ENCODE measurements around the gene ALPL.

ALPL gene

DNA sequence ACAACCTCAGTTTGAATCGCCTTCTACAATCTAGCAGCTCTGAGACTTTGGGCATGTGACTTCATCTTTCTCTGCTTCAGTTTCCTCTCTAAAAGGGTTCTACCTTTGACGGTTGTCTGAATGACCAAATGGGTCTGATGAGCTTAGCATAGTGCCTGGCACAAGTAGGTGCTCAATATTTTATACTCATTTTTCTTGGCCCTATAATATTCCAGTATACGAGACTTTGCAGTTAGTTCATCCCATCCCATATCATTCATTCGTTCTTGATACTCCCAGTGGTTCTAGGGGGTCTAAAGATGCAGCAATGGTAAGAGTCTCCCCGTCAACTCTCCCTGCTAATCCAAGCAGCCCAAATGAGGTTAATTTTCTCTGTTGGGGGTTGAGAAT lies 67.6 kb downstream of the ALPL start:
- Histone ChIP-seq H3K9ac (ENCODE audit: low read length) (no peak overlapping the region), H3K79me2 (ENCODE audit: insufficient read depth, low read length) (no peaks in the 10 kb centered on the region), H3K9me3 (ENCODE audit: low read length) (no peaks in the 10 kb centered on the region), H3K27me3 (ENCODE audit: insufficient read depth, low read length) (peaks cover 3% of the 10 kb centered on the region; the same call in 1 of the 2 replicates), H2AFZ (ENCODE audit: low read length) (no peak overlapping the region), H3K9me2 (ENCODE audit: low read depth, low read length) (no peaks in the 10 kb centered on the region), H3K4me1 (ENCODE audit: insufficient read depth, low read length, severe bottlenecking) (no peaks in the 10 kb centered on the region), H3K36me3 (ENCODE audit: insufficient read depth, low read length) (no peaks in the 10 kb centered on the region), H3F3A (ENCODE audit: insufficient read depth, low read length) (no peaks in the 10 kb centered on the region), H4K20me1 (ENCODE audit: insufficient read depth, low read length) (no peaks in the 10 kb centered on the region), H3K4me2 (ENCODE audit: low read length) (no peak overlapping the region), H3K4me3 (ENCODE audit: low read depth, low read length, poor library complexity, severe bottlenecking) (no peak overlapping the region), H3K27ac (ENCODE audit: low read depth, low read length, poor library complexity, severe bottlenecking) (no peak overlapping the region)
- TF ChIP-seq, protein P1, sequence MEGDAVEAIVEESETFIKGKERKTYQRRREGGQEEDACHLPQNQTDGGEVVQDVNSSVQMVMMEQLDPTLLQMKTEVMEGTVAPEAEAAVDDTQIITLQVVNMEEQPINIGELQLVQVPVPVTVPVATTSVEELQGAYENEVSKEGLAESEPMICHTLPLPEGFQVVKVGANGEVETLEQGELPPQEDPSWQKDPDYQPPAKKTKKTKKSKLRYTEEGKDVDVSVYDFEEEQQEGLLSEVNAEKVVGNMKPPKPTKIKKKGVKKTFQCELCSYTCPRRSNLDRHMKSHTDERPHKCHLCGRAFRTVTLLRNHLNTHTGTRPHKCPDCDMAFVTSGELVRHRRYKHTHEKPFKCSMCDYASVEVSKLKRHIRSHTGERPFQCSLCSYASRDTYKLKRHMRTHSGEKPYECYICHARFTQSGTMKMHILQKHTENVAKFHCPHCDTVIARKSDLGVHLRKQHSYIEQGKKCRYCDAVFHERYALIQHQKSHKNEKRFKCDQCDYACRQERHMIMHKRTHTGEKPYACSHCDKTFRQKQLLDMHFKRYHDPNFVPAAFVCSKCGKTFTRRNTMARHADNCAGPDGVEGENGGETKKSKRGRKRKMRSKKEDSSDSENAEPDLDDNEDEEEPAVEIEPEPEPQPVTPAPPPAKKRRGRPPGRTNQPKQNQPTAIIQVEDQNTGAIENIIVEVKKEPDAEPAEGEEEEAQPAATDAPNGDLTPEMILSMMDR (IDR thresholded peaks at IDR 0.05; ENCODE audit: low read length) = no peak
- TF ChIP-seq EZH2 (IDR thresholded peaks at IDR 0.05; ENCODE audit: borderline replicate concordance, low read length) = no peak

DNA sequence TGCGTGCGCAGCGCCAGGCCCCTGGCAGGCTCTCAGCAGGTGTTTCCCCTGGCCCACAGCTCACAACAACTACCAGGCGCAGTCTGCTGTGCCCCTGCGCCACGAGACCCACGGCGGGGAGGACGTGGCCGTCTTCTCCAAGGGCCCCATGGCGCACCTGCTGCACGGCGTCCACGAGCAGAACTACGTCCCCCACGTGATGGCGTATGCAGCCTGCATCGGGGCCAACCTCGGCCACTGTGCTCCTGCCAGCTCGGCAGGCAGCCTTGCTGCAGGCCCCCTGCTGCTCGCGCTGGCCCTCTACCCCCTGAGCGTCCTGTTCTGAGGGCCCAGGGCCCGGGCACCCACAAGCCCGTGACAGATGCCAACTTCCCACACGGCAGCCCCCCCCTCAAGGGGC lies 68.1 kb downstream of the ALPL start:
- Histone ChIP-seq H3K79me2 (ENCODE audit: insufficient read depth, low read length) (no peaks in the 10 kb centered on the region), H2AFZ (ENCODE audit: low read length) (no peak overlapping the region), H3K4me3 (ENCODE audit: low read depth, low read length, poor library complexity, severe bottlenecking) (no peak overlapping the region), H3K9me3 (ENCODE audit: low read length) (no peaks in the 10 kb centered on the region), H3K27ac (ENCODE audit: low read depth, low read length, poor library complexity, severe bottlenecking) (no peak overlapping the region), H4K20me1 (ENCODE audit: insufficient read depth, low read length) (no peaks in the 10 kb centered on the region), H3K4me2 (ENCODE audit: low read length) (no peak overlapping the region), H3K36me3 (ENCODE audit: insufficient read depth, low read length) (no peaks in the 10 kb centered on the region), H3K9me2 (ENCODE audit: low read depth, low read length) (no peaks in the 10 kb centered on the region), H3K4me1 (ENCODE audit: insufficient read depth, low read length, severe bottlenecking) (no peaks in the 10 kb centered on the region), H3K27me3 (ENCODE audit: insufficient read depth, low read length) (peaks cover 3% of the 10 kb centered on the region; the same call in 1 of the 2 replicates), H3K9ac (ENCODE audit: low read length) (no peak overlapping the region), H3F3A (ENCODE audit: insufficient read depth, low read length) (no peaks in the 10 kb centered on the region)
- no peak for TF ChIP-seq EZH2 (IDR thresholded peaks at IDR 0.05; ENCODE audit: borderline replicate concordance, low read length)
- TF ChIP-seq, protein P1 (IDR thresholded peaks at IDR 0.05; ENCODE audit: low read length) = no peak

- Histone ChIP-seq H3F3A (ENCODE audit: insufficient read depth, low read length) (no peaks in the 10 kb centered on the region), H3K27ac (ENCODE audit: low read depth, low read length, poor library complexity, severe bottlenecking) (no peak overlapping the region), H3K9me3 (ENCODE audit: low read length) (no peaks in the 10 kb centered on the region), H3K4me2 (ENCODE audit: low read length) (no peak overlapping the region), H3K4me3 (ENCODE audit: low read depth, low read length, poor library complexity, severe bottlenecking) (no peak overlapping the region), H4K20me1 (ENCODE audit: insufficient read depth, low read length) (no peaks in the 10 kb centered on the region), H3K9me2 (ENCODE audit: low read depth, low read length) (no peaks in the 10 kb centered on the region), H3K36me3 (ENCODE audit: insufficient read depth, low read length) (no peaks in the 10 kb centered on the region), H3K9ac (ENCODE audit: low read length) (no peak overlapping the region), H3K4me1 (ENCODE audit: insufficient read depth, low read length, severe bottlenecking) (no peaks in the 10 kb centered on the region), H3K79me2 (ENCODE audit: insufficient read depth, low read length) (no peaks in the 10 kb centered on the region), H3K27me3 (ENCODE audit: insufficient read depth, low read length) (peaks cover 3% of the 10 kb centered on the region; the same call in 1 of the 2 replicates), H2AFZ (ENCODE audit: low read length) (no peak overlapping the region)
- TF ChIP-seq EZH2 (IDR thresholded peaks at IDR 0.05; ENCODE audit: borderline replicate concordance, low read length) = no peak
- TF ChIP-seq, protein P1 (IDR thresholded peaks at IDR 0.05; ENCODE audit: low read length) = no peak
These were observed 68.7 kb downstream of the ALPL start for GRCh38 chr1:21577933-21578332.
